Body of pancreas (tissue), 4 donors: ENCODE results near the gene EDARADD. TPM values are rescaled to one million over a fixed set of nuclear protein-coding genes. Genes with fewer than 3 reads are reported as not detected.
"Not testable (repeated sequence)": the region's sequence is repeated elsewhere in the genome, so short reads cannot be mapped to it uniquely, and the experiment has no call there.

Experiments
- ATAC-seq: fragments of 150-250 bp; one replicate; pipeline ENCODE4 v1.9.1; 2016
- DNase-seq, 4 donors: peaks; one replicate each; pipeline ENCODE4 v3.0.0-alpha.2; 2019
- H3K27ac ChIP-seq, 4 donors: fragments of 200-600 bp; sonication (generic); 1 replicate in 3 of 4; 2 replicates in 1 of 4; pipeline versions ENCODE4 v1.5.1 to v1.6.1; 2016 to 2019; ENCODE audit warnings: mild to moderate bottlenecking in 1 of 4, mixed read lengths in 1 of 4, moderate library complexity in 1 of 4
- H3K27me3 ChIP-seq, 2 donors: fragments of 200-600 bp; sonication (generic); one replicate each; pipeline ENCODE4 v1.6.0; 2016; ENCODE audit warnings: mild to moderate bottlenecking in 1 of 2
- H3K36me3 ChIP-seq, 2 donors: fragments of 200-600 bp; sonication (generic); replicated peaks in 1 of 2; 2 replicates each; pipeline ENCODE4 v1.5.1; 2016; ENCODE audit warnings: low read depth in 2 of 2; ENCODE audit not compliant: insufficient read depth in 1 of 2
- H3K4me1 ChIP-seq: fragments of 200-600 bp; sonication (generic); one replicate; pipeline ENCODE4 v1.6.0; 2016
- H3K4me3 ChIP-seq, 2 donors: fragments of 200-600 bp; sonication (generic); 1 replicate in 1 of 2; 2 replicates in 1 of 2; pipeline ENCODE4 v1.5.1; 2016 to 2019
- H3K9me3 ChIP-seq, 3 donors: fragments of 200-600 bp; sonication (generic); 1 replicate in 2 of 3; 2 replicates in 1 of 3; pipeline ENCODE4 v1.5.1; 2016
- POLR2A ChIP-seq, 3 donors: fragments of 450-650 bp; IDR thresholded peaks; one replicate each; pipeline ENCODE4 v1.6.1; 2016; ENCODE audit warnings: antibody characterized with exemption in 3 of 3, mild to moderate bottlenecking in 2 of 3
- WGBS, 2 donors: methylation state at CpG; one replicate each; pipeline ENCODE4 v1.1.5; 2017; 5-methylcytosine and 5-hydroxymethylcytosine counted together
- intact Hi-C: fragments of 100-400 bp; cut with DNase I; formaldehyde crosslinking; loops from one replicate; pipeline ENCODE4 v1.15.1; 2023
- total RNA-seq, 2 donors: library from RNA; depleted of rRNA; stranded (reverse); fragments of >200 nt; gene quantifications; one replicate each; pipeline ENCODE4 v1.1.0, GENCODE V29; 2016
- TF ChIP-seq, protein P1 (sequence below), 7 experiments: fragments of 450-650 bp in 4 of 7; fragments of 200-600 bp in 3 of 7; sonication (generic) in 3 of 7; IDR thresholded peaks; one replicate each; pipeline ENCODE4 v1.5.1; 2016 to 2019; ENCODE audit warnings: antibody characterized with exemption in 7 of 7

Gene EDARADD
- total RNA-seq, 2 donors from 2014 or later, result 2.9 to 8.9 TPM

GRCh38 chr1:236451796-236452373 lies 57.8 kb downstream of the EDARADD start:
- peak; percentile 70 for ATAC-seq
- Histone ChIP-seq H3K27me3 (no peaks in the 10 kb centered on the region), H3K4me3 (no peak overlapping the region), H3K4me1 (no peaks in the 10 kb centered on the region), H3K9me3 (no peaks in the 10 kb centered on the region), H3K27ac (no peak overlapping the region), H3K36me3 (no peaks in the 10 kb centered on the region)
- intact Hi-C loops, result no loop called here
- DNase-seq, result peak; percentile 23 to 50 (median 38)
- WGBS, 2 donors, result 76 to 82% methylated on average over 5 to 6 of the region's 6 CpGs
- TF ChIP-seq, protein P1, sequence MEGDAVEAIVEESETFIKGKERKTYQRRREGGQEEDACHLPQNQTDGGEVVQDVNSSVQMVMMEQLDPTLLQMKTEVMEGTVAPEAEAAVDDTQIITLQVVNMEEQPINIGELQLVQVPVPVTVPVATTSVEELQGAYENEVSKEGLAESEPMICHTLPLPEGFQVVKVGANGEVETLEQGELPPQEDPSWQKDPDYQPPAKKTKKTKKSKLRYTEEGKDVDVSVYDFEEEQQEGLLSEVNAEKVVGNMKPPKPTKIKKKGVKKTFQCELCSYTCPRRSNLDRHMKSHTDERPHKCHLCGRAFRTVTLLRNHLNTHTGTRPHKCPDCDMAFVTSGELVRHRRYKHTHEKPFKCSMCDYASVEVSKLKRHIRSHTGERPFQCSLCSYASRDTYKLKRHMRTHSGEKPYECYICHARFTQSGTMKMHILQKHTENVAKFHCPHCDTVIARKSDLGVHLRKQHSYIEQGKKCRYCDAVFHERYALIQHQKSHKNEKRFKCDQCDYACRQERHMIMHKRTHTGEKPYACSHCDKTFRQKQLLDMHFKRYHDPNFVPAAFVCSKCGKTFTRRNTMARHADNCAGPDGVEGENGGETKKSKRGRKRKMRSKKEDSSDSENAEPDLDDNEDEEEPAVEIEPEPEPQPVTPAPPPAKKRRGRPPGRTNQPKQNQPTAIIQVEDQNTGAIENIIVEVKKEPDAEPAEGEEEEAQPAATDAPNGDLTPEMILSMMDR (IDR thresholded peaks at IDR 0.05), result peak; percentile 11 to 49 (median 38)
- no peak for TF ChIP-seq POLR2A (IDR thresholded peaks at IDR 0.05)

GRCh38 chr1:236455243-236455642 lies 61.2 kb downstream of the EDARADD start:
- TF ChIP-seq, protein P1 (IDR thresholded peaks at IDR 0.05), result no peak
- no peak for TF ChIP-seq POLR2A (IDR thresholded peaks at IDR 0.05)
- H3K4me3 ChIP-seq, result no peak overlapping the region
- no peaks in the 10 kb centered on the region for H3K27me3 ChIP-seq
- H3K4me1 ChIP-seq, result no peaks in the 10 kb centered on the region
- H3K36me3 ChIP-seq, result no peaks in the 10 kb centered on the region
- ATAC-seq, result no peak
- H3K9me3 ChIP-seq, result no peaks in the 10 kb centered on the region
- 88 to 98% methylated on average over 4 of the region's 4 CpGs for WGBS, 2 donors
- no peak for DNase-seq
- H3K27ac ChIP-seq, result no peak overlapping the region
- intact Hi-C loops, result no loop called here

- no peak for ATAC-seq
- Histone ChIP-seq H3K4me3 (no peak overlapping the region), H3K27ac (no peak overlapping the region), H3K4me1 (no peaks in the 10 kb centered on the region), H3K27me3 (no peaks in the 10 kb centered on the region), H3K9me3 (no peaks in the 10 kb centered on the region), H3K36me3 (no peaks in the 10 kb centered on the region)
- 86 to 93% methylated on average over 2 of the region's 2 CpGs for WGBS, 2 donors
- TF ChIP-seq POLR2A (IDR thresholded peaks at IDR 0.05), result no peak
- TF ChIP-seq, protein P1 (IDR thresholded peaks at IDR 0.05), result no peak
- intact Hi-C loops, result no loop called here
- DNase-seq, result no peak
These were observed 63.7 kb downstream of the EDARADD start for GRCh38 chr1:236457775-236458174.

GRCh38 chr1:236458996-236459395 lies 64.9 kb downstream of the EDARADD start:
- Histone ChIP-seq H3K4me3 (no peak overlapping the region), H3K27me3 (no peaks in the 10 kb centered on the region), H3K4me1 (no peaks in the 10 kb centered on the region), H3K9me3 (no peaks in the 10 kb centered on the region), H3K36me3 (no peaks in the 10 kb centered on the region), H3K27ac (no peak overlapping the region)
- intact Hi-C loops, result no loop called here
- ATAC-seq (no peak), DNase-seq (no peak)
- 88 to 89% methylated on average over 4 of the region's 4 CpGs for WGBS, 2 donors
- TF ChIP-seq POLR2A (IDR thresholded peaks at IDR 0.05), result no peak
- TF ChIP-seq, protein P1 (IDR thresholded peaks at IDR 0.05), result no peak

DNA sequence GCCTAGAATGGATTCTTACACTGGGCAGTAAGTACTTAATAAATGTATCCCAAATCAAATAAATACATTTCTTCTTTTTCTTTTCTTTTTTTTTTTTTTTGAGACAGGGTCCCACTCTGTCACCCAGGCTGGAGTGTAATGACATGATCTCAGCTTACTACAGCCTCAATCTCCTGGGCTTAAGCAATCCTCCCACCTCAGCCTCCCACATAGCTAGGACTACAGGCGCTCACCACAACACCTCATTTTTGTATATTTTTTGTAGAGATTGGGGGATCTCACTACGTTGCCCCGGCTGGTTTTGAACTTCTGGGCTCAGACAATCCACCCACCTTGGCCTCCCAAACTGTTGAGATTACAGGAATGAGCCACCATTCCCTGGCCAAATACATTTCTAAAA lies 66.0 kb downstream of the EDARADD start:
- intact Hi-C loops, result no loop called here

DNA sequence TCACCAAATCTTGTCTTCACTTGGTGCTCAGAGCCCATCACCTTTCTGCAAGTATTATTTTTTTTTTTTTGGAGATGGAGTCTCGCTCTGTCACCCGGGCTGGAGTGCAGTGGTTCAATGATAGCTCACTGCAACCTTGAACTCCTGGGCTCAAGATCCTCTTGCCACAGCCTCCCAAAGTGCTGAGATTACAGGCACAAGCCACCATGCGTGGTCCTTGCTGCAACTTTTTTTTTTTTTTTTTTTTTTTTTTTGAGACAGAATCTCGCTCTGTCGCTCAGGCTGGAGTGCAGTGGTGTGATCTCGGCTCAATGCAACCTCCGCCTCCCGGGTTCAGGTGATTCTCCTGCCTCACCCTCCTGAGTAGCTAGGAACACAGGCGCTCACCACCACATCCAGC lies 70.1 kb downstream of the EDARADD start:
- H3K4me1 ChIP-seq, ATAC-seq, H3K4me3 ChIP-seq, H3K27ac ChIP-seq, intact Hi-C loops, H3K27me3 ChIP-seq, H3K36me3 ChIP-seq, DNase-seq, H3K9me3 ChIP-seq: not testable (repeated sequence)
- 91 to 96% methylated on average over 9 of the region's 9 CpGs for WGBS, 2 donors

More for the DNA sequence above, 66.0 kb downstream of the EDARADD start:
- no peak for DNase-seq
- Histone ChIP-seq H3K9me3 (no peaks in the 10 kb centered on the region), H3K4me3 (no peak overlapping the region), H3K27ac (no peak overlapping the region), H3K27me3 (no peaks in the 10 kb centered on the region), H3K36me3 (no peaks in the 10 kb centered on the region), H3K4me1 (no peaks in the 10 kb centered on the region)
- WGBS, 2 donors, result 96 to 97% methylated on average over 3 of the region's 3 CpGs
- TF ChIP-seq, protein P1 (IDR thresholded peaks at IDR 0.05), result no peak
- TF ChIP-seq POLR2A (IDR thresholded peaks at IDR 0.05), result no peak
- ATAC-seq, result no peak
